T-helper 2 cell (primary cell): Measurements from ENCODE around the gene LRMDA.

Experiments
- DNase-seq, 5 experiments: peaks; one replicate each; pipeline versions ENCODE4 v3.0.0 to v3.0.0-alpha.2; 2012 to 2022

The LRMDA gene

GRCh38 chr10:76301211-76301610, 869.8 kb downstream of the LRMDA start:
- DNase-seq, result no peak

- no peak for DNase-seq
Measured at GRCh38 chr10:76301950-76302349, 870.5 kb downstream of the LRMDA start.

GRCh38 chr10:76302481-76302880, 871.1 kb downstream of the LRMDA start:
- DNase-seq, result no peak

- no peak for DNase-seq
Measured at GRCh38 chr10:76302961-76303630, 871.7 kb downstream of the LRMDA start.

GRCh38 chr10:76303682-76304316, 872.4 kb downstream of the LRMDA start:
- peak in 1 of 5 experiments; percentile 16 for DNase-seq

- no peak for DNase-seq
Measured at GRCh38 chr10:76305930-76306615, 874.6 kb downstream of the LRMDA start.

- no peak for DNase-seq
Measured at GRCh38 chr10:76306856-76307255, 875.4 kb downstream of the LRMDA start.

GRCh38 chr10:76309070-76309469, 877.6 kb downstream of the LRMDA start:
- DNase-seq, result no peak

- no peak for DNase-seq
Measured at GRCh38 chr10:76309741-76310587, 878.5 kb downstream of the LRMDA start.

- DNase-seq, result no peak
Measured at GRCh38 chr10:76310588-76311080, 879.2 kb downstream of the LRMDA start.

GRCh38 chr10:76311752-76312636, 880.6 kb downstream of the LRMDA start:
- DNase-seq, result no peak

- DNase-seq, result no peak
Measured at GRCh38 chr10:76315240-76315639, 883.8 kb downstream of the LRMDA start.

GRCh38 chr10:76316234-76316633, 884.8 kb downstream of the LRMDA start:
- DNase-seq, result no peak

- no peak for DNase-seq
Measured at GRCh38 chr10:76317078-76317477, 885.7 kb downstream of the LRMDA start.

GRCh38 chr10:76318211-76318610, 886.8 kb downstream of the LRMDA start:
- no peak for DNase-seq

GRCh38 chr10:76319661-76320060, 888.2 kb downstream of the LRMDA start:
- DNase-seq, result no peak

- no peak for DNase-seq
Measured at GRCh38 chr10:76324283-76324682, 892.9 kb downstream of the LRMDA start.

GRCh38 chr10:76327441-76327840, 896.0 kb downstream of the LRMDA start:
- DNase-seq, result no peak

GRCh38 chr10:76328348-76328747, 896.9 kb downstream of the LRMDA start:
- no peak for DNase-seq

GRCh38 chr10:76329891-76330575, 898.6 kb downstream of the LRMDA start:
- no peak for DNase-seq

GRCh38 chr10:76331742-76332141, 900.3 kb downstream of the LRMDA start:
- DNase-seq, result no peak
